Activated CD4-positive, alpha-beta T cell treated with anti-CD3 and anti-CD28 coated beads, Interleukin-2, amount 50 U/mL, for 48 hours (primary cell): ENCODE measurements around the gene NMUR1.

ENCODE experiments used
- DNase-seq, 2 experiments: peaks; one replicate each; pipeline ENCODE4 v3.0.0-alpha.2; 2020

Gene NMUR1

DNA sequence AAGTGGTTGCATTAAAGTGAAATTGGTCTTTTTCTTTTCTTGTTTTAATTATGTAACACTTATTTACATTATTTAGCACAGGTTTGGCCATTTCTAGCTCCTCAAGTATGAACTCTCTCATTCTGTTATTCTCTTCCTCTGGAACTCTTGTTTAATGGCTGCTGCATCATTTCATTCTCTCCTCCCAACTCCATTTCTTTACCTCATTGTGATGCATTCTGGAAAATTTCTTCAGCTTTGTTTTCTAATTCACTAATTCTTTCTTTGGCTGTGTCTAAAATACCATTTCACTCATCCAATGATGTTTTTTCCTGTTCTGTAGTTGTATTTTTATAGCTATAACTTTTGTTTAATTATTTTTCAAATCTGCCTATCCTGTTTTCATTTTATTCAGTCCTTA lies 22.5 kb upstream of the NMUR1 start:
- DNase-seq: no peak

DNA sequence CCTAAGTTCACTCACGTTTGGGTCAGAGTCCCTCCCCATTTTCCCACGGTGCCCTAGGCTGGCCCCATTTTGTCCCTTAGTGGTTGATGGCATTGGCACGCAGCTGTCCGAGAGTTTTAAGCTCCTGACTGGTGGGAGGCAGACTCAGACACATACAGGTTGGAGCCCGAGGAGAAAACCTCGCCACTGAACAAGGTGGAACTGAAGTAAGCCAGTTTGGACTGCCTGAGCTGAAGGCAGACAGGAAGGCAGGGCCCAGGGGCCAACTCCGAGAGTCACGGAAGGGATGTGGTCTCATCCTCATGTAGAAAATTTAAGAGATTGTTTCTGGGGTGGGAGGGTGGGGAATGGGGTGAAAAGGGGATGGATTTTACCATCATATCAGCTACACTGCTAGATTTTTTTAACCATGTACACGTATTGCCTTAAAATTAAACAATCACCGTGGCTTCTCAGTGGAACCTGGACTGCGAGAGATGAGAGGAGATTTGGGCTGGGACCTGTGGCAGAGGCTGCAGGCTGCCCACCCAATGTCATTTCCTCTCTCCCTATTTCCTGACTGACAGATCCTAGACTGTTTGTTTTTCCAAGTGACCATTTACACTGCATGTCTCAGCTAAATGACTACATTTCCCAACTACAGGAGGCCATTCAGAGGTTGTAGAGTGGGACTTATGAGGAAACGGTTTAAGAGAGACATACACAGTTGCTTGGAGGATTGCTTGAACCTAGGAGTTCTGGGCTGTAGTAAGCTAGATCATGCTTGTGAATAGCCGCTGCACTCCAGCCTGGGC lies 19.4 kb upstream of the NMUR1 start:
- DNase-seq: no peak

DNA sequence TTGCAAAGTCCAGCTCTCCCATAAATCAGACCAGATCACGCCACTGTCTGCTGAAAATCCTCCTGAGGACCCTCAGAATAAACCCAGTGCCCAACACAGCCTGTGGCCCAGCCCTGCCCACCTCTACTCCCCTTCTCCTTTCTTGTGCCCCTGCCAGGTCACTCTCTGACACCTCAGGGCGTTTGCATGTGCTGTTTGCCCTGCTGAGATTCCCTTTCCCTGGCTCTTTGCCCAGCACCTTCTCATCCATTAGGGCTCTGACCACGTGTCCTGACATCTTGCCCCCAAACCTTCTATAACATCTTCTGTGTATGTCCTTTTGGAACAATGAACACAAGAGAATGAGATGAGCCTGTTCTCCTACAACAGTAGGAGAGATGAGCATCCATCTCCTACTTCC lies 18.5 kb upstream of the NMUR1 start:
- no peak for DNase-seq

DNA sequence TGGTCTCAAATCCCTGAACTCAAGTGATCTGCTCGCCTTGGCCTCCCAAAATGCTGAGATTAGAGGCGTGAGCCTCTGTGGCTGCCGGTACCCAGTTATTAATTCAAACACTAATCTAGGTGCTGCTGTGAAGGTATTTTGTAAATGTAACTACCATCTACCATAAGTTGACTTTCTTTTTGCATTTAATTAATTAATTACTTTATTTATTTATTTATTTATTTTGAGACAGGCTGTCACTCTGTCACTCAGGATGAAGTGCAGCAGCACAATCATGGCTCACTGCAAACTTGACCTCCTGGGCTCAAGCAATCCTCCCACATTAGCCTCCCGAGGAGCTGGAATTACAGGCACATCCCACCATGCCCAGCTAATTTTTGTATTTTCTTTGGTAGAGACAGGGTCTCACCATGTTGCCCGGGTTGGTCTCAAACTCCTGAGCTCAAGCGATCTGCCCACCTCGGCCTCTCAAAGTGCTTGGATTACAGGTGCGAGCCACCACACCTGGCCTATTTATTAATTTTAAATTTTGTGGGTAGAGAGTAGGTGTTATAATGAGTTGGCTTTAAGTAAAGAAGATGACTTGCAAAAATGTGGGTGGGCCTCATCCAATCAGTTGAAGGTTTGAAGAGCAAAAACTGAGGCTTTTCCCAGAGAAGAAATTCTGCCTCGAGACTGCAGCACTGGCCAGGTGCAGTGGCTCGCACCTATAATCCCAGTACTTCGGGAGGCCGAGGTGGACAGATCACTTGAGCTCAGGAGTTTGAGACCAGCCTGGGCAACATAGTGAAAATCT lies 17.3 kb upstream of the NMUR1 start:
- DNase-seq: no peak

DNA sequence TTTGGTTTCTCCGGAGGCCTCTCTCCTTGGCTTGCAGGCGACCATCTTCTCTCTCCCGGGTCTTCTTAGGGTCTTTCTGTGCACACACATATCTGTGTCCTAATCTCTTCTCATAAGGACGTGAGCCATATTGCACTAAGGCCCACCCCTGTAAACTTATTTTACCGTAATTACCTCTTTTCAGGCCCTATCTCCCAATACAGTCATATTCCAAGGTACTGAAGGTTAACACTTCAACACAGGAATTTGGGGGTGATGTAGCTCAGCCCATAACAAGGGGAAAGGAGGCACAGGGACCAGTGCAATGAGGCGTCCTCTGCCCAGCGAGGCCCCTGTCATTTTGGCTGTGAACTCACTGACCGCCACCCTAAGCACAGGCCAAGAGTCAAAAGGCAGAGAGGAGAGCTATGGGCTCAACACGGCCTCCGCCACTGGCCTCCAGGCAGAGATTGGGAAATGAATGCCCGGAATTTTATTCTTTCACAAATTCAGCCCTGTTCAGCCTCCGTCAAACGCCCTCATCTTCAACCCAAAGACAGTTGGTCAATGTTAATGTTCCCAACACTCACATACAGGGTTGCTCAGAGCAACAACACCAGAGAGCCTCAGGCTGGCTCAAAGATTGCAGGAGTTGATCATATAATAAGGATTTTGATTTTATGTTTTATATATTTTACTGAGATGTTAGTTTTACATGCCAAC lies 15.9 kb upstream of the NMUR1 start:
- no peak for DNase-seq

DNA sequence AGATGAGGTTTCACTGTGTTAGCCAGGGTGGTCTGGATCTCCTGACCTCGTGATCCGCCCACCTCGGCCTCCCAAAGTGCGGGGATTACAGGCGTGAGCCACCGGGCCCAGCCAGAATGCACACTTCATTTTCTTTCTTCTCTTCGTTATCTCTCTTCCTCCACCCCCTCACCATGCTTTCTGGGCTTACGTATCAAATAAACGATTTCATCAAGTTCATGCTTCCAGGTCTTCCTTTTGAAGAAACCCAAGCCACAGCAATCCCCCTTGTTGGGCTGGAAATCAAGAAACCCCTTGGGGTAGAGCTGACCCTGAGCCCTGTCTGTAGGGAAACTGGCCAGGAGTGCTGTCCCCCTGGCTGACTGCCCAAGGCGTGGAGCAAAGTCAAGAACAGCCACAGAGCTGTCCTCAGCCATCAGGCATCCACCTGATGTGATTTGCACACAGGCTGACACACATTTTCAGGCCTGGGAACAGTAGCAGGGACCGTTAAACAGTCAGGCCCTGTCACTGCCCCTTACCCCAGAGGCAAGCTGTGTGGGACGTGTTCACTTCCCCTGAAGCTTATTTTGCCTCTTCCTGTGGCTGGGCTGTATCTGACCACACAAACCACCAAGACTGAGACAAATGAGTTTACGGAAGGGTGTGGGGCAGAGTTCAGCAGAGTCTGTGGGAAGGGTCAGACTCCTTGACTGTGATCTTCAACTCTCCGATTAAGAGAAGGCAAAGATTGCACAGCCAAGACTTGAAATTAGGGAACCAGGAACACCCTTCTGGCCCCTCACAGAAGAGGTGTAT lies 15.1 kb upstream of the NMUR1 start:
- peak; percentile 66 to 79 for DNase-seq

DNA sequence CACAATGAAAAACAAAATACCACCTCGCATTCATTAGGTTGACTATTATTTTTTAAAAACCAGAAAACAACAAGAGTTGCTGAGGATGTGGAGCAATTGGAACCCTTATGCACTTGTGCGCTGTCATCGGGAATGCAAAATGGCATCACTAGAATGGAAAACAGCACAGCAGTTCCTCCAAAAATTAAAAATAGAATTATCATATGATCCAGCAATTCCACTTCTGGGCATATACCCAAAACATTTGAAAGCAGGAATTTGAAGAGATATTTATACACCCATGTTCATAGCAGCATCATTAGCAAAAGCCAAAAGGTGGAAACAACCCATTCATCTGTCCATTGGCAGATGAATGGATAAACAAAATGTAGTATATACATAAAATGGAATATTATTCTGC lies 11.9 kb upstream of the NMUR1 start:
- no peak for DNase-seq

DNA sequence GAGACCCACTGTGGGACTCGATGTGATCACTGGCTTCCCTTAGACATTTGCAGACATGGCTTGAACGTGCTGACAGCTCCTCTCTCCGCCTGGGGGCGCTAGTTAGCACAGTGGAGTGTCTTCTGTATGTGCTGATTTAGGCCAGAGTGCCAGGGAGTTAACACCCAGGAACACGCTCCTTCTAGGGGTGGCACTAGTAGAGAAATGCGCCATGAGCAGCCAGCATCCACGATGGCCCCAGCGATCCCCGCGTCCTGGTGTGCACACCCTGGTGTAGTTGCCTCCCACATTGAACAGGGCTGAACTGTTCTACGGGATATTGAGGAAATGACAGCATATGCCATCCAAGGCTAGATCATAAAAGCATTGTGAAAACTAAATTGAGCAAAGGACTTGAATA lies 11.4 kb upstream of the NMUR1 start:
- DNase-seq: peak in 1 of 2 experiments; percentile 26

DNA sequence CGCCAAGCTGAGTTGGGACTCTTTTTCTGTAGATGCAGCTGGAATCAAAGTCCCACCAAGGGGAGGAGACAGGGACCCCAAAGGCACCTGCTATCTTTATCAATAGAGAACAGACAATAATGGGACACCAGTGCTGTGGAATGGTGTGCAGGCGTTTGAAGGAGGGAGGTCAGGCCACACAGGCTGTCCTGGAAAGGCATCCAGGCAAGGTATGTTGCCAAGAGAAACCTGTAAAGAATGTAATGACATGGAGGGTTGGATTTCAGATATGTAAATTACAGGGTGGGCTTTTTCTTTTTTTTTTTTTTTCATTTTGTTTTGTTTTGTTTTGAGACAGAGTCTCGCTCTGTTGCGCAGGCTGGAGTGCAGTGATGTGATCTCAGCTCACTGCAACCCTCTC lies 9.7 kb upstream of the NMUR1 start:
- no peak for DNase-seq

DNA sequence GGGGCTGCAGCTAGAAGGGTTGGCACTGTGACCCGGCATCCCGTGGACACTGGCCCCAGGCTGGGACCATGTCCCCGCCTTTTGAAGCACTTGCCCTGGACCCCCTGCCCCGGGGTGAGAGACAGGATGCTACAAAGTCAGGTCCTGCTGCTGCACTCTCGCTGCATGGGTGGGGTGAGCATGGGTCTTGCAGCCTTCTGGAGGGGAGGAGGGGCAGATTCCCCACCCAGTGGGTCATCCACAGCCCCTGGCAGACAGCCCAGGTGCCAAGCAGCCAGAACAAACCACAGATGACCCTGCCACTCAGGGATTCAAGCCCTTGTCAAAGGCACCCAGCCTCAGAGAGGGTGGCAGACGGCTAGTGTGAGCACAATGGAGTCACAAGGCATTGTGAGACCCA lies 5.7 kb upstream of the NMUR1 start:
- no peak for DNase-seq

DNA sequence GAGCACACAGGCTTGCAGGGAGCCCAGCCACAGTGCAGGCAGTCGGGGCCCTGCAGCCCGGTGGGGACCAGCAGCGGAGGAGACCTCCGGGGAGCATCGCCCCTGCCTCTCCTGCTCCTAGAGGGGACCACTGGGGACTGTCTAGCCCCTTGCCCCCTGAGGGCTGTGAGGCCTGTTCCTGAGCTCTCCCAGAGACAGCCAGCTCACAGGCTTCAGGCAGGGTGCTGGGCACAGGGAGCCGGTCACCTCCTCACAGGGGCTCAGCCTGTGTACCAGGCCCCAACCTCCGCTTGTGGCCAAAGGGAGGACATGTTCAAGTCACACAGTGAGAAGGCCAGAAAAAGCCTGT lies 3.5 kb upstream of the NMUR1 start:
- DNase-seq: no peak

DNA sequence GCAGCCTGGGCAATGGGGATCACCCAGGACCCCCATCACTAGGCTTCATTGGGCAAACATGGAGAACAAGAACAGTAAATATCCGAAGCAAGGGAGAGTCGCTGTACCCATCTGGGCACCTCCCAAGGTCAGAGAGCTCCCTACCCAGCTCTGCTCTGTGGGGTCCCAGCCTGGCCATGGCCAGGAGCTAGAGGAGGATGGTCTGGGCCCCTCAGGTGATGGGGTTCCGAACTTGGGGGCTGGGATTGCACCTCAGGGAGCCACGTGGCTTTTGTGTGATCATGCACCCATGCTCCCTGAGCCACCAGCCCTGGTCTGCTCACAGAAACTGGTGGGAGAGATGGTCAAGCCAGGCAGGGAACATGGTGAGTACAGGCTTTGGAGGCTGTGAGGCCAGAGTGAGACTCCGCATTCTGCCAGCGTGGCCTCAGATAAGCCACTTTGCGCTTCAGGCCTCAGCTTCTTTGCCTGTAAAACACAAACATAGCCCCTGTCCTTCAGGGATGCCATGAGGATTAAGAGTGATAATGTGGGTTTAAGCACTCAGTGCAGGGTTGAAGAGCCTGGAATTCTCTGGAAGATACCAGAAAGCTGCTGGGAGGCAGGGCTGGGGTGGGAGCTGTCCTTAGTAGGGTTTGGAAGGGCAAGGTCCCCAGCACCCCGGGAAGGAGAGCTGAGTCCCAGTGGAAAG lies 3.0 kb upstream of the NMUR1 start:
- no peak for DNase-seq

DNA sequence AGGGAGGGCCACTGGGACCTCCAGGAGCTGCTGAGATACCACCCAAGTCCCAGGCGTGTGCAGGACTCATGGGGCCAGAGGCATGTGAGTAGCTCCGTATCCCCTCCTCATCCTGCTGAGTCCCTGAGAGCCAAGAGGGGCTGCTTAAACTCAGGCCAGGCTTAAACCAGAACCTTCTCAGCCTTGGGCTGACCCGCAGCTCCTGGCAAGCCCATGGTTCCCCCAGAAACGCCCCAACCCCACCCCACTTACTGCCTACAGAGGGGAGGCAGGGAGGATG lies 2.5 kb upstream of the NMUR1 start:
- DNase-seq: no peak

DNA sequence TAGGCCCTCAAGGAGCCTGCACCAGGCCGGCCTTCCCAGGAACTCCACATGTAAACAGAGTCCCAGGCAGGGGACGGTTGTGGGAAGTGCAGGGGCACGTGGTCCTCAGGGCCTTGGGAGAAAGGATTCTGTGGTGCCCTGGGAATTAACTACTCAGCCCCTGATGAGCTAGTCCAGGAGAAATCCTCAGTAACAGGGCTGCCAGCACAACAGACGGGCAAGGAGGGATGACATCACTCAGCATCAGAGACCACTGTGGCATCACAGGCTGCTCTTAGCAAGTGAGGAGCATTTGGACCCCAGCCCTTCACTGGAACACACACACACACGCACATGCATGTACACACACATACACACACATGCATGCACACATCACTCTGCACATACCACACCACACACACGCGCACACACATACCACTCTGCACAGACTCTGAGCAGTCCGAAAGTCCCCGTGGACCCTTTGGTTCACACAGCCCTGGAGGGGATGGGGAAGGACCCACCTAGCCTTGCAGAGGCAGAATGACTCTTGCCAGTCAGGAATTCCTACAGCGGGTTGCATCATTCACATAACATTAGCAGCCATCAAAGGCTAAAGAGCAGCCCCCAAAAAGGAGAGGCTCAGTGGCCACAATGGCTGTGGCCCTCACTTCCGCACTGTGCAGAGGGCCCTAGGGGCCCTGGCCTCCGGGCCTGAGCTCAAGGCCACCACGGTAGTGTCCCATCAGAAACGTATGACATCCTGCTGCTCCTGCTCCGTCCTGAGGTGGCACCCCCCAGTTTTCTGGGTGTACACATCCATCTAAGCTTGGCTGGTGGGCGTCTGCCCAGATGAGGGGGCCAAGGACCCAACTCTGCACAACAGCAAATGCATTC lies 1.9 kb upstream of the NMUR1 start:
- DNase-seq: no peak

DNA sequence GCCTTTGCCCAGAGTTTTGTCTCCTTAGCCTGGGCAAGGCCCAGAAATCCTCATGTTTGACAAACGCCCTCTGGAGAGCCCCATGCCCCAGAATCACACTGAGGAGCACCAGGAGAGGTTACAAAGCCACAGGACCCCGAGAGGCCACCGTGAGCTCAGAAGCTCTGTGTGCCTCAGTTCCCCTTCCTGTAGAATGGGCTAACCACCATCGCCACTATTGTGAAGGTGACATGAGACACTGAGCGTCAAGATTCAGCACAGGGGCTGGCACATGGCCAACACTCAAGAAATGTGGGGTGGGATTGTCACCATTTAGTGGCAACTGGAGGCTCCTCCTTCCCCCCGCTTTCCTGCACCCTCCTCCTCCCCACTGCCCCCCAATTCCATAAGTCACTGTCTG lies 1.2 kb upstream of the NMUR1 start:
- DNase-seq: no peak

DNA sequence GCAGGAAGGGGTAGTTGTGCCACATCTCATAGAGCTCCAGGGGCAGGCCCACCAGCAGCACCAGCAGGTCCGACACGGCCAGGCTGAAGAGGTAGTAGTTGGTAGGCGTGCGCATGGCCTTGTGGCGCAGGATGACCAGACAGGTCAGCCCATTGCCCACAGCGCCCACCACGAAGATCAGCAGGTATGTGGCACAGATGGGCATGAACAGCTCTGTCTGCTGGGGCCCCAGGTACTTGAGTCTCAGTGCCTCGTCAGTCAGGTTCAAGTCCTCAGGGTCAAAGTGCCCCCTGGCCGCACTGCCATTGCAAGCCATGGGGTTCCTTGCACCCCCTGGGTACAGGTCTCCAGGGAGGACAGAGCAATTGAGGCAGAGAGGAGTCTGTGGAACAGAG lies 1.6 kb downstream of the NMUR1 start:
- DNase-seq: no peak

DNA sequence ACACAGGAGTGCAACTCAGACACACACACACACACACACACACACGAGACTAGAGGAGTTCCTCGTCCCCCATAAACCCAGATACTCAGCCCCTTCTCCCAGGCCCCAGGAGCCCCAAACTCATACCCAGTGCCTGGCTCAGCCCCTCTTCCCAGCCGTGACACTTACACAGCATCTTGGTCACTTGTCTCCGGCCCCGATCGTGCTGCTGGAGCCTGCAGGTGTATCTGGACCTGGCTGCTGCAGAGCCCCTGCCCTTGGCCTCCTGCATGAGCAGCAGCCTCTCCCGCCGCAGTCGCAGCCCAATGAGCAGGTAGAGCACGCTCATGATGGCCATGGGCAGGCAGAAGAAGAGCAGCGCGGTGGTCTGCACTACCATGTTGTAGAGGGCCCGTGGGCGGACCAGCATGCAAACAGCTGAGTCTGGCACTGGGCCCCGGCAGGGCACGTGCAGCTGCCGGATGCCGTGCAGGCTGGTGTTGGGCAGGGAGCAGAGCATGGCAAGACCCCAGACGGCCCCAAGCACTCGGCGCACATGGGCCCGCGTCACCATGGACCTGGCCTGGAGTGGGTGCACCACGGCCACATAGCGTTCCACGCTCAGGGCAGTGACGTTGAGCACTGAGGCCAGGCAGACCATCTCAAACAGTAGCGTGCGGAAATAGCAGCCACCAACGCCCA lies 2.1 kb downstream of the NMUR1 start:
- DNase-seq: no peak

DNA sequence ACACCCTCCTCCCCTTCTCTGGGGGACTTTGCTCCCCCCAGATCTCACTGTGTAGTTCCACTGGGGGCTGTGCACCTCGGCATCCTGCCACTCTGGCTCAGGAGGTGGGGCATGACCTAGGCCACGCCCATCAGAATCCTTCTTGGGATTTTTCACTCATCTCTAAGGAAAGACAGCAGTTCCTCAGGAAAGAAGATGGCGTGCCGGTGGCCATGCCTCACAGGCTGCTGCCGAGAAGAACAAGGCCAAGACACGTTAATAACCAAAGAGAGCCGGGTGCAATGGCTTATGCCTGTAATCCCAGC lies 3.2 kb downstream of the NMUR1 start:
- DNase-seq: no peak

DNA sequence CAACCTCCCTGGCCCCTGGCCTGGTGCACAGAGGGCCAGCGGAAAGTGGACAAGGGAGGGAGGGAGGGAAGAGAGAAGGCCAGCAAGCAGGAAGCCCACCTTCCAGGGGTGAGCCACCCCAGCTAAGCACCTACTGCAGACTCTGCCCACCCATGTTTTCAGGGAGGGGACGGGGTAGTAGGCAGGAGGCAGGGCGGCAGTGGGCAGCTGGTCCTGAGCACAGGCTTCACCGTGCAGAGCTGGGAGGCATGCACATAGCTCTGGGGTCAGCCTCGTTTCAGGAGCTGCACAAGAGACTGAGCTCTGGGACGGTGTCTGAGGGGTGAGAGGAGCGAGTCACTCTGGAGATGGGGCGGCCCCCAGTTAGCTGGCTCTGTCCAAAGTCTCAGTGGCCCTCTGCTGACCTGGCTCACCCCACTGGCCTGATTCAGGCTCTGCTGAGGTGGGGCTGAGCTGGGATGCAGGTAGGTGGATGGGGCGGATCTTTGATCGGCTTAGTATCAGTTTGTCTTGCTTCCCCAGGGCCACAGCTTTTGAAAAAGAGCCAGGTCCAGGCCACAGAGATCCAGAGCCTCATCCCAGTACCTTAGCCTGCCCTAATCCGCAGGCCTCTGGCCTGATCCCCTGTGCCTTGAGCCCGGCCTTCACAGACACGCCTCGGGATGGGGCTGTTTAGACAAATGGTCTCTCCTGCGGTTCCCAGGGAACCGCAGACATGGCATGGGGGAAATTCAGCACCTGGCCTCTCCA lies 3.7 kb downstream of the NMUR1 start:
- DNase-seq: no peak
